ENCODE measurements around the gene PHGDH.

DNA sequence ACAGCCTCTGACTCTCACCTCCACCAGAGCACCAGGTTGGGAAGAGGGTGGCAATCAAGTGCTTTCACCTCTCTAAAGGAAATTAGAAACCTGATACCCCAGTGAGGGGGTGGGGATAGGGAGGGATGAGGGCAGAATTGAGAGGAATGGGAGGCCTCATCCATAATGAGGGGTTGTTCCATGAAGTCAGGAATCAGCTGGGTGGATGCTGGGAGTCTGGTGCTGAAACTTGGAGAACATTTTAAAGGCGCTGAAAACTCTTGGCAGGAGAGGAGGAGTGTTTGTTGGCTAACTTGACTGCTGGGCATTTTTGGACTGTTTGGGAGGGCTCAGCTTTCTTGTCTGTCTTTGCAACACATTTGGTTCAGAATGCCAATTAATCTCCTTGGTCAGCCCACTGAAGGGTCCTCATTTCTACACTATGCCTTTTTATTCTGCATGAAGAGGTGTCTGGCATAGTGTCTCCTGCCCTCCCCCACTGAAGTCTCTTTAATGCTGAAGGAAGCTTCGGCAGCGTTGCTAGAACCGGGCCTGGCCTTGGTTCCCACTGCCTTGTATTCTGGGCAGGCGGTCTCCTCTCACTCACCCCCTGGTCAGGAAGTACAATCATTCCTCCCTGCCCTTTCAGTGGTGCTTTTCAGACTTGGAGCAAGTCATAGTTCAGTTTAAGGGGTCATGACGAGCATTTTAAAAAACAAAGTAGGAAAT, 2.2 kb downstream of the PHGDH start:
- TF ChIP-seq, protein P1, sequence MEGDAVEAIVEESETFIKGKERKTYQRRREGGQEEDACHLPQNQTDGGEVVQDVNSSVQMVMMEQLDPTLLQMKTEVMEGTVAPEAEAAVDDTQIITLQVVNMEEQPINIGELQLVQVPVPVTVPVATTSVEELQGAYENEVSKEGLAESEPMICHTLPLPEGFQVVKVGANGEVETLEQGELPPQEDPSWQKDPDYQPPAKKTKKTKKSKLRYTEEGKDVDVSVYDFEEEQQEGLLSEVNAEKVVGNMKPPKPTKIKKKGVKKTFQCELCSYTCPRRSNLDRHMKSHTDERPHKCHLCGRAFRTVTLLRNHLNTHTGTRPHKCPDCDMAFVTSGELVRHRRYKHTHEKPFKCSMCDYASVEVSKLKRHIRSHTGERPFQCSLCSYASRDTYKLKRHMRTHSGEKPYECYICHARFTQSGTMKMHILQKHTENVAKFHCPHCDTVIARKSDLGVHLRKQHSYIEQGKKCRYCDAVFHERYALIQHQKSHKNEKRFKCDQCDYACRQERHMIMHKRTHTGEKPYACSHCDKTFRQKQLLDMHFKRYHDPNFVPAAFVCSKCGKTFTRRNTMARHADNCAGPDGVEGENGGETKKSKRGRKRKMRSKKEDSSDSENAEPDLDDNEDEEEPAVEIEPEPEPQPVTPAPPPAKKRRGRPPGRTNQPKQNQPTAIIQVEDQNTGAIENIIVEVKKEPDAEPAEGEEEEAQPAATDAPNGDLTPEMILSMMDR (IDR thresholded peaks at IDR 0.05; ENCODE audit: low read length) = no peak
- no peak for TF ChIP-seq EZH2 (IDR thresholded peaks at IDR 0.05; ENCODE audit: borderline replicate concordance, low read length)

Data from OCI-LY1 (cell line).